GM23338 (cell line): Measurements from ENCODE around the gene PLP2. TPM values are rescaled to one million over a fixed set of nuclear protein-coding genes. Genes with fewer than 3 reads are reported as not detected.

Experiments used
- ATAC-seq: fragments of 200-7000 bp; cut with Tn5 transposase; 3 replicates; pipeline ENCODE4 v1.9.1; 2020
- DNase-seq: peaks from one replicate; pipeline ENCODE4 v3.0.0-alpha.2; 2015; ENCODE audit warnings: low spot score
- H2AFZ ChIP-seq: fragments of 200-600 bp; sonication (generic); 2 replicates; pipeline ENCODE4 v1.8.0; 2016; ENCODE audit warnings: antibody characterized with exemption, mild to moderate bottlenecking, moderate library complexity
- H3F3A ChIP-seq: fragments of 200-600 bp; sonication (generic); replicated peaks from 2 replicates; pipeline ENCODE4 v1.8.0; 2017; ENCODE audit warnings: antibody characterized with exemption, mixed run types, low read depth
- H3K27ac ChIP-seq: fragments of 200-600 bp; sonication (generic); 2 replicates; pipeline ENCODE4 v1.6.1; 2016; ENCODE audit warnings: low read depth
- H3K27me3 ChIP-seq: fragments of 200-600 bp; sonication (generic); 2 replicates; pipeline ENCODE4 v1.8.0; 2016; ENCODE audit warnings: mild to moderate bottlenecking, mixed run types, moderate library complexity; ENCODE audit not compliant: insufficient read depth
- H3K36me3 ChIP-seq: fragments of 200-600 bp; sonication (generic); 2 replicates; pipeline ENCODE4 v1.8.0; 2016; ENCODE audit warnings: mild to moderate bottlenecking; ENCODE audit not compliant: insufficient read depth
- H3K4me1 ChIP-seq: fragments of 200-600 bp; sonication (generic); 2 replicates; pipeline ENCODE4 v1.8.0; 2016; ENCODE audit warnings: mild to moderate bottlenecking, moderate library complexity; ENCODE audit not compliant: insufficient read depth
- H3K4me2 ChIP-seq: fragments of 200-600 bp; sonication (generic); 2 replicates; pipeline ENCODE4 v1.7.1; 2017; ENCODE audit warnings: mixed run types
- H3K4me3 ChIP-seq: fragments of 200-600 bp; sonication (generic); 2 replicates; pipeline ENCODE4 v1.6.1; 2016; ENCODE audit warnings: mixed run types
- H3K79me2 ChIP-seq: fragments of 200-600 bp; sonication (generic); replicated peaks from 2 replicates; pipeline ENCODE4 v1.8.0; 2017; ENCODE audit warnings: mild to moderate bottlenecking; ENCODE audit not compliant: insufficient read depth
- H3K9me2 ChIP-seq: fragments of 200-600 bp; sonication (generic); 2 replicates; pipeline ENCODE4 v1.8.0; 2017; ENCODE audit not compliant: insufficient read depth
- H4K20me1 ChIP-seq: fragments of 200-600 bp; sonication (generic); replicated peaks from 2 replicates; pipeline ENCODE4 v1.8.0; 2017; ENCODE audit warnings: mild to moderate bottlenecking; ENCODE audit not compliant: insufficient read depth
- H3K27ac Mint-ChIP-seq: 2 replicates; pipeline ENCODE4 v1.8.0; 2020; ENCODE audit warnings: inconsistent platforms, mild to moderate bottlenecking, moderate library complexity, mixed read lengths
- H3K27me3 Mint-ChIP-seq: 3 replicates; pipeline ENCODE4 v1.8.0; 2022; ENCODE audit warnings: low read depth, mild to moderate bottlenecking, moderate library complexity, mixed read lengths, inconsistent platforms; ENCODE audit not compliant: insufficient read depth, poor library complexity
- H3K36me3 Mint-ChIP-seq: 3 replicates; pipeline ENCODE4 v1.8.0; 2021; ENCODE audit warnings: low read depth, mild to moderate bottlenecking, inconsistent platforms, moderate library complexity, mixed read lengths
- H3K4me1 Mint-ChIP-seq: 3 replicates; pipeline ENCODE4 v1.8.0; 2020; ENCODE audit warnings: mild to moderate bottlenecking, inconsistent platforms, mixed read lengths
- H3K4me3 Mint-ChIP-seq: 3 replicates; pipeline ENCODE4 v1.8.0; 2021; ENCODE audit warnings: moderate library complexity, mild to moderate bottlenecking, inconsistent platforms, mixed read lengths
- H3K9me3 Mint-ChIP-seq: 3 replicates; pipeline ENCODE4 v1.8.0; 2020; ENCODE audit warnings: moderate library complexity, mild to moderate bottlenecking, inconsistent platforms, mixed read lengths
- CREB1 ChIP-seq: fragments of 250-450 bp; sonication (Bioruptor Pico); IDR thresholded peaks from 2 replicates; pipeline ENCODE4 v1.5.0; 2020; ENCODE audit warnings: low read depth, mild to moderate bottlenecking, moderate library complexity
- CTCF ChIP-seq, 2 experiments: fragments of 200-600 bp in 1 of 2; sonication (generic) in 1 of 2; conservative IDR thresholded peaks; 2 replicates each; pipeline versions ENCODE4 v1.5.1 to v1.6.1; 2016 to 2017; ENCODE audit warnings: antibody characterized with exemption in 2 of 2, low read depth in 2 of 2, mild to moderate bottlenecking in 2 of 2, moderate library complexity in 1 of 2
- EZH2phosphoT487 ChIP-seq: fragments of 200-600 bp; sonication (generic); IDR thresholded peaks from one replicate; pipeline ENCODE4 v1.8.1; 2018; ENCODE audit warnings: antibody characterized with exemption; ENCODE audit not compliant: unreplicated experiment
- NANOG ChIP-seq: IDR thresholded peaks from 2 replicates; pipeline ENCODE4 v1.6.1; 2016; ENCODE audit warnings: antibody characterized with exemption, borderline replicate concordance
- POLR2AphosphoS5 ChIP-seq: IDR thresholded peaks from 2 replicates; pipeline ENCODE4 v1.6.1; 2016; ENCODE audit warnings: antibody characterized with exemption, low read depth
- polyA plus RNA-seq: library from polyadenylated mRNA; unstranded; fragments of >200 nt; fragmentation: Nextera tagmentation; extraction: Ambion mirVana; gene quantifications from 2 replicates; pipeline ENCODE4 v1.2.1, GENCODE V29; 2016
- total RNA-seq: library from RNA; depleted of rRNA; stranded (reverse); fragments of >200 nt; shearing (Covaris generic); gene quantifications from 2 replicates; pipeline ENCODE4 v1.2.3, GENCODE V29; 2014
- TF ChIP-seq, protein P1 (sequence below): fragments of 250-450 bp; sonication (Bioruptor Pico); IDR thresholded peaks from 2 replicates; pipeline ENCODE4 v1.5.0; 2020; ENCODE audit warnings: mild to moderate bottlenecking, moderate library complexity

The PLP2 gene
- total and polyA plus RNA-seq, 2 experiments from 2014 or later, result 3.4 to 9.5 TPM

- 0 out of 2 replicates have a peak overlapping the region, but pooled peaks have one; percentile 62 for H3K27ac Mint-ChIP-seq
- peaks cover 16% of the 10 kb centered on the region for H3K4me1 Mint-ChIP-seq
Measured at GRCh38 chrX:49192722-49193328, 21.1 kb downstream of the PLP2 start.

More at GRCh38 chrX:49192722-49193328, 21.1 kb downstream of the PLP2 start:
- Histone ChIP-seq H3K27me3 (no peaks in the 10 kb centered on the region), H3K4me2 (no peak overlapping the region), H4K20me1 (no peaks in the 10 kb centered on the region), H3K27ac (no peak overlapping the region), H3K4me1 (no peaks in the 10 kb centered on the region; the same call in 1 of the 2 replicates), H2AFZ (no peak overlapping the region), H3F3A (no peaks in the 10 kb centered on the region), H3K79me2 (no peaks in the 10 kb centered on the region), H3K4me3 (no peak overlapping the region), H3K36me3 (no peaks in the 10 kb centered on the region), H3K9me2 (no peaks in the 10 kb centered on the region)
- H3K36me3 Mint-ChIP-seq, result no peaks in the 10 kb centered on the region; the same call in 2 of the 3 replicates
- TF ChIP-seq POLR2AphosphoS5 (no peak), CTCF (conservative IDR thresholded peaks at IDR 0.05; ENCODE audit: low read depth in 2 of 2) (peak; percentile 63), EZH2phosphoT487 (no peak), NANOG (no peak), CREB1 (CRISPR knock-in tag) (no peak)
- TF ChIP-seq, protein P1, sequence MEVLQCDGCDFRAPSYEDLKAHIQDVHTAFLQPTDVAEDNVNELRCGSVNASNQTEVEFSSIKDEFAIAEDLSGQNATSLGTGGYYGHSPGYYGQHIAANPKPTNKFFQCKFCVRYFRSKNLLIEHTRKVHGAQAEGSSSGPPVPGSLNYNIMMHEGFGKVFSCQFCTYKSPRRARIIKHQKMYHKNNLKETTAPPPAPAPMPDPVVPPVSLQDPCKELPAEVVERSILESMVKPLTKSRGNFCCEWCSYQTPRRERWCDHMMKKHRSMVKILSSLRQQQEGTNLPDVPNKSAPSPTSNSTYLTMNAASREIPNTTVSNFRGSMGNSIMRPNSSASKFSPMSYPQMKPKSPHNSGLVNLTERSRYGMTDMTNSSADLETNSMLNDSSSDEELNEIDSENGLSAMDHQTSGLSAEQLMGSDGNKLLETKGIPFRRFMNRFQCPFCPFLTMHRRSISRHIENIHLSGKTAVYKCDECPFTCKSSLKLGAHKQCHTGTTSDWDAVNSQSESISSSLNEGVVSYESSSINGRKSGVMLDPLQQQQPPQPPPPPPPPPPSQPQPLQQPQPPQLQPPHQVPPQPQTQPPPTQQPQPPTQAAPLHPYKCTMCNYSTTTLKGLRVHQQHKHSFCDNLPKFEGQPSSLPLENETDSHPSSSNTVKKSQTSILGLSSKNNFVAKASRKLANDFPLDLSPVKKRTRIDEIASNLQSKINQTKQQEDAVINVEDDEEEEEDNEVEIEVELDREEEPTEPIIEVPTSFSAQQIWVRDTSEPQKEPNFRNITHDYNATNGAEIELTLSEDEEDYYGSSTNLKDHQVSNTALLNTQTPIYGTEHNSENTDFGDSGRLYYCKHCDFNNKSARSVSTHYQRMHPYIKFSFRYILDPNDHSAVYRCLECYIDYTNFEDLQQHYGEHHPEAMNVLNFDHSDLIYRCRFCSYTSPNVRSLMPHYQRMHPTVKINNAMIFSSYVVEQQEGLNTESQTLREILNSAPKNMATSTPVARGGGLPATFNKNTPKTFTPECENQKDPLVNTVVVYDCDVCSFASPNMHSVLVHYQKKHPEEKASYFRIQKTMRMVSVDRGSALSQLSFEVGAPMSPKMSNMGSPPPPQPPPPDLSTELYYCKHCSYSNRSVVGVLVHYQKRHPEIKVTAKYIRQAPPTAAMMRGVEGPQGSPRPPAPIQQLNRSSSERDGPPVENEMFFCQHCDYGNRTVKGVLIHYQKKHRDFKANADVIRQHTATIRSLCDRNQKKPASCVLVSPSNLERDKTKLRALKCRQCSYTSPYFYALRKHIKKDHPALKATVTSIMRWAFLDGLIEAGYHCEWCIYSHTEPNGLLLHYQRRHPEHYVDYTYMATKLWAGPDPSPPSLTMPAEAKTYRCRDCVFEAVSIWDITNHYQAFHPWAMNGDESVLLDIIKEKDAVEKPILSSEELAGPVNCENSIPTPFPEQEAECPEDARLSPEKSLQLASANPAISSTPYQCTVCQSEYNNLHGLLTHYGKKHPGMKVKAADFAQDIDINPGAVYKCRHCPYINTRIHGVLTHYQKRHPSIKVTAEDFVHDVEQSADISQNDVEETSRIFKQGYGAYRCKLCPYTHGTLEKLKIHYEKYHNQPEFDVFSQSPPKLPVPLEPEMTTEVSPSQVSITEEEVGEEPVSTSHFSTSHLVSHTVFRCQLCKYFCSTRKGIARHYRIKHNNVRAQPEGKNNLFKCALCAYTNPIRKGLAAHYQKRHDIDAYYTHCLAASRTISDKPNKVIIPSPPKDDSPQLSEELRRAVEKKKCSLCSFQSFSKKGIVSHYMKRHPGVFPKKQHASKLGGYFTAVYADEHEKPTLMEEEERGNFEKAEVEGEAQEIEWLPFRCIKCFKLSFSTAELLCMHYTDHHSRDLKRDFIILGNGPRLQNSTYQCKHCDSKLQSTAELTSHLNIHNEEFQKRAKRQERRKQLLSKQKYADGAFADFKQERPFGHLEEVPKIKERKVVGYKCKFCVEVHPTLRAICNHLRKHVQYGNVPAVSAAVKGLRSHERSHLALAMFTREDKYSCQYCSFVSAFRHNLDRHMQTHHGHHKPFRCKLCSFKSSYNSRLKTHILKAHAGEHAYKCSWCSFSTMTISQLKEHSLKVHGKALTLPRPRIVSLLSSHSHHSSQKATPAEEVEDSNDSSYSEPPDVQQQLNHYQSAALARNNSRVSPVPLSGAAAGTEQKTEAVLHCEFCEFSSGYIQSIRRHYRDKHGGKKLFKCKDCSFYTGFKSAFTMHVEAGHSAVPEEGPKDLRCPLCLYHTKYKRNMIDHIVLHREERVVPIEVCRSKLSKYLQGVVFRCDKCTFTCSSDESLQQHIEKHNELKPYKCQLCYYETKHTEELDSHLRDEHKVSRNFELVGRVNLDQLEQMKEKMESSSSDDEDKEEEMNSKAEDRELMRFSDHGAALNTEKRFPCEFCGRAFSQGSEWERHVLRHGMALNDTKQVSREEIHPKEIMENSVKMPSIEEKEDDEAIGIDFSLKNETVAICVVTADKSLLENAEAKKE (CRISPR knock-in tag), result no peak
- no peaks in the 10 kb centered on the region for H3K9me3 Mint-ChIP-seq
- peak; percentile 67 for DNase-seq
- H3K4me3 Mint-ChIP-seq, result peak overlapping the region; percentile 53; the same call in 2 of the 3 replicates
- peak; percentile 1; the same call in 1 of the 3 replicates for ATAC-seq
- peaks cover 7% of the 10 kb centered on the region for H3K27me3 Mint-ChIP-seq
